Trophoblast cell (in vitro differentiated cells and primary cell): ENCODE results near the gene LRRC56.
A peak's percentile ranks its signal among the peaks of the same experiment; 100 is the strongest.

Experiments used
- DNase-seq, 2 donors: peaks; one replicate each; pipeline ENCODE4 v3.0.0-alpha.2; 2016
- H2AFZ ChIP-seq: 2 replicates; pipeline ENCODE4 v1.6.1; 2013; ENCODE audit warnings: low read length, moderate library complexity, mild to moderate bottlenecking; ENCODE audit not compliant: insufficient read depth, poor library complexity
- H2AK5ac ChIP-seq: 2 replicates; pipeline ENCODE4 v1.6.1; 2013; ENCODE audit warnings: mild to moderate bottlenecking, low read length
- H2BK120ac ChIP-seq: 2 replicates; pipeline ENCODE4 v1.6.1; 2013; ENCODE audit warnings: low read length, mild to moderate bottlenecking, moderate library complexity; ENCODE audit not compliant: insufficient read depth, poor library complexity
- H2BK12ac ChIP-seq: 2 replicates; pipeline ENCODE4 v1.6.1; 2013; ENCODE audit warnings: mild to moderate bottlenecking, low read length, moderate library complexity
- H2BK5ac ChIP-seq: 2 replicates; pipeline ENCODE4 v1.6.1; 2013; ENCODE audit warnings: low read length, low read depth, moderate library complexity, mild to moderate bottlenecking; ENCODE audit not compliant: poor library complexity
- H3K14ac ChIP-seq: 2 replicates; pipeline ENCODE4 v1.6.1; 2013; ENCODE audit warnings: mild to moderate bottlenecking, low read length
- H3K18ac ChIP-seq: 2 replicates; pipeline ENCODE4 v1.6.1; 2013; ENCODE audit warnings: mild to moderate bottlenecking, low read length
- H3K23ac ChIP-seq: 2 replicates; pipeline ENCODE4 v1.6.1; 2013; ENCODE audit warnings: low read length
- H3K27ac ChIP-seq: 2 replicates; pipeline ENCODE4 v1.5.1; 2013; ENCODE audit warnings: low read depth, mild to moderate bottlenecking, inconsistent platforms, low read length, moderate library complexity
- H3K27me3 ChIP-seq: 2 replicates; pipeline ENCODE4 v1.6.1; 2013; ENCODE audit warnings: inconsistent platforms, mild to moderate bottlenecking, low read length, moderate library complexity; ENCODE audit not compliant: insufficient read depth
- H3K36me3 ChIP-seq, 2 experiments: 1 replicate in 1 of 2; 2 replicates in 1 of 2; pipeline ENCODE4 v1.6.1; 2013; ENCODE audit warnings: low read length in 2 of 2, mild to moderate bottlenecking in 2 of 2, moderate library complexity in 1 of 2; ENCODE audit not compliant: insufficient read depth in 2 of 2, control insufficient read depth in 1 of 2
- H3K4ac ChIP-seq: 2 replicates; pipeline ENCODE4 v1.6.1; 2013; ENCODE audit warnings: low read depth, mild to moderate bottlenecking, low read length, moderate library complexity
- H3K4me1 ChIP-seq, 2 experiments: 1 replicate in 1 of 2; 2 replicates in 1 of 2; pipeline ENCODE4 v1.6.1; 2013; ENCODE audit warnings: low read length in 2 of 2, mild to moderate bottlenecking in 2 of 2, moderate library complexity in 1 of 2; ENCODE audit not compliant: insufficient read depth in 2 of 2, control insufficient read depth in 1 of 2
- H3K4me2 ChIP-seq: 2 replicates; pipeline ENCODE4 v1.6.1; 2013; ENCODE audit warnings: inconsistent platforms, mild to moderate bottlenecking, low read length, moderate library complexity
- H3K4me3 ChIP-seq: 2 replicates; pipeline ENCODE4 v1.5.1; 2013; ENCODE audit warnings: mild to moderate bottlenecking, low read depth, low read length, inconsistent platforms
- H3K79me1 ChIP-seq: one replicate; pipeline ENCODE4 v1.6.1; 2013; ENCODE audit warnings: low read length
- H3K79me2 ChIP-seq: 2 replicates; pipeline ENCODE4 v1.6.1; 2013; ENCODE audit warnings: low read length, mild to moderate bottlenecking; ENCODE audit not compliant: control insufficient read depth, insufficient read depth, poor library complexity
- H3K9ac ChIP-seq: 2 replicates; pipeline ENCODE4 v1.6.1; 2013; ENCODE audit warnings: mild to moderate bottlenecking, low read length
- H3K9me3 ChIP-seq: 2 replicates; pipeline ENCODE4 v1.6.1; 2013; ENCODE audit warnings: low read depth, mild to moderate bottlenecking, control low read depth, inconsistent platforms, low read length; ENCODE audit not compliant: insufficient read depth
- H4K12ac ChIP-seq: 2 replicates; pipeline ENCODE4 v1.6.1; 2013; ENCODE audit warnings: low read depth, mild to moderate bottlenecking, low read length, moderate library complexity
- H4K8ac ChIP-seq: 2 replicates; pipeline ENCODE4 v1.6.1; 2013; ENCODE audit warnings: low read depth, mild to moderate bottlenecking, low read length, moderate library complexity
- H4K91ac ChIP-seq: one replicate; pipeline ENCODE4 v1.6.1; 2013; ENCODE audit warnings: low read depth, mild to moderate bottlenecking, low read length, moderate library complexity
- WGBS: extraction: QIAGEN DNeasy Blood & Tissue Kit; methylation state at CpG from one replicate; pipeline ENCODE4 v1.1.7; 2013; ENCODE audit warnings: missing lambda C conversion rate; ENCODE audit not compliant: insufficient read length, insufficient coverage; ENCODE audit errors: extremely low coverage; 5-methylcytosine and 5-hydroxymethylcytosine counted together

LRRC56 gene

DNA sequence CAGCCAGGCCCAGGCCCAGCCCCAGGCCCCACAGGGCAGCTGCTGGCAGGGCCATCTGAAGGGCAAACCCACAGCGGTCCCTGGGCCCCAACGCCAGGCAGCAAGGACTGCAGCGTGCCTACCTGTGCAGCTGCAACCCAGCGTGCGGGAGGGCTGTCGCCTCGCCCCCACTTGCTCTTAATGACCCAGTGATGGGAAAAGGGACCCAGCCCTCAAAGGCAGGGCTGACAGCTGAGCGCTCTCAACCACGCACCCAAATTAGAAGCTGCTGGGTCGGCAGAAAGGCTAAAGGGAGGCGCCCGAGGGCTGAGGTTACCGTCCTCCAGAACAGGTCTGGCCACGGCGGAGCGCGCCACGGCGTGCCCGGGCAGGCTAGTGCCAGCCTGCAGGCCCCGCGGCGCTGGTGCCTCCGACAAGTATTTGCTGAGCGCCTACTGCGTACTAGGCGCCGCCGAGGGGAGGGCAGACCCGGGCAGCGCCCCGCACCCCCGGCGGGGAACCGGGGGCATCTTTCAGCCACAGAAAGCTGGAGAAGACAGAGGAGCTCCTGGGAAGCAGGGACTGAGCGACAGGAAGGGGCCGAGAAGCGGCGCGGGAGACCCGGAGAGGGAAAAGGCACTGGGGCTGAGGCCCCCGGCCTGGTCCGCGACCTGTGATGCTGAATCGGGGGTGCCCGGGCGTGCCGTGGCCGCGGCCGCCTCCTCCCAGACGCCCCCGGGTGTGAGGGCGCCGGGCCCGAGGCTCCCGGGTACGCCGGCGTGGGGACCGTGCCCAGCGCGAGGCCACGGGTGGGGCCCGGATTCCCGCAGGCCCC, 2.7 kb upstream of the LRRC56 start:
- Histone ChIP-seq H4K12ac (peak overlapping the region; percentile 67), H3K4me2 (peak overlapping the region; percentile 76), H2AK5ac (peak overlapping the region; percentile 56), H3K4me3 (peak overlapping the region; percentile 83), H3K4ac (peak overlapping the region; percentile 82), H4K8ac (peak overlapping the region; percentile 38), H3K9ac (peak overlapping the region; percentile 90), H4K91ac (peak overlapping the region; percentile 87), H3K27ac (peak overlapping the region; percentile 24), H2BK120ac (peak overlapping the region; percentile 34), H3K36me3 (peaks cover 31 to 37% of the 10 kb centered on the region in 2 experiments), H3K9me3 (peaks cover 3% of the 10 kb centered on the region), H3K4me1 (peaks cover 21 to 23% of the 10 kb centered on the region in 2 experiments), H3K18ac (peak overlapping the region; percentile 83), H3K27me3 (peaks cover 12% of the 10 kb centered on the region), H3K14ac (peak overlapping the region; percentile 73), H2BK5ac (peak overlapping the region; percentile 26), H2BK12ac (no peak overlapping the region), H2AFZ (peak overlapping the region; percentile 62), H3K23ac (no peak overlapping the region), H3K79me1 (peaks cover 15% of the 10 kb centered on the region), H3K79me2 (peaks cover 6% of the 10 kb centered on the region)
- peak; percentile 44 to 50 for DNase-seq
- no CpG with 5 or more reads among the region's 66 CpGs for WGBS

- DNase-seq, result no peak
- H3K79me1 ChIP-seq, result peaks cover 15% of the 10 kb centered on the region
- peaks cover 3% of the 10 kb centered on the region for H3K9me3 ChIP-seq
- H3K9ac ChIP-seq, result no peak overlapping the region
- H3K36me3 ChIP-seq, result peaks cover 31 to 34% of the 10 kb centered on the region in 2 experiments
- no CpG with 5 or more reads among the region's 56 CpGs for WGBS
- H2BK12ac ChIP-seq, result no peak overlapping the region
- H3K4me2 ChIP-seq, result peak overlapping the region; percentile 76
- no peak overlapping the region for H4K8ac ChIP-seq
- peaks cover 6% of the 10 kb centered on the region for H3K79me2 ChIP-seq
- no peak overlapping the region for H3K27ac ChIP-seq
- no peak overlapping the region for H3K4ac ChIP-seq
- no peak overlapping the region for H2AK5ac ChIP-seq
- H3K14ac ChIP-seq, result no peak overlapping the region
- H3K18ac ChIP-seq, result no peak overlapping the region
- peak overlapping the region; percentile 87 for H4K91ac ChIP-seq
- peaks cover 21 to 23% of the 10 kb centered on the region in 2 experiments for H3K4me1 ChIP-seq
- H3K27me3 ChIP-seq, result peaks cover 12% of the 10 kb centered on the region
- H3K23ac ChIP-seq, result no peak overlapping the region
- no peak overlapping the region for H2BK5ac ChIP-seq
- peak overlapping the region; percentile 83 for H3K4me3 ChIP-seq
- H2BK120ac ChIP-seq, result no peak overlapping the region
- H2AFZ ChIP-seq, result no peak overlapping the region
- H4K12ac ChIP-seq, result no peak overlapping the region
Observed at GRCh38 chr11:535210-535518, 2.2 kb upstream of the LRRC56 start.

DNA sequence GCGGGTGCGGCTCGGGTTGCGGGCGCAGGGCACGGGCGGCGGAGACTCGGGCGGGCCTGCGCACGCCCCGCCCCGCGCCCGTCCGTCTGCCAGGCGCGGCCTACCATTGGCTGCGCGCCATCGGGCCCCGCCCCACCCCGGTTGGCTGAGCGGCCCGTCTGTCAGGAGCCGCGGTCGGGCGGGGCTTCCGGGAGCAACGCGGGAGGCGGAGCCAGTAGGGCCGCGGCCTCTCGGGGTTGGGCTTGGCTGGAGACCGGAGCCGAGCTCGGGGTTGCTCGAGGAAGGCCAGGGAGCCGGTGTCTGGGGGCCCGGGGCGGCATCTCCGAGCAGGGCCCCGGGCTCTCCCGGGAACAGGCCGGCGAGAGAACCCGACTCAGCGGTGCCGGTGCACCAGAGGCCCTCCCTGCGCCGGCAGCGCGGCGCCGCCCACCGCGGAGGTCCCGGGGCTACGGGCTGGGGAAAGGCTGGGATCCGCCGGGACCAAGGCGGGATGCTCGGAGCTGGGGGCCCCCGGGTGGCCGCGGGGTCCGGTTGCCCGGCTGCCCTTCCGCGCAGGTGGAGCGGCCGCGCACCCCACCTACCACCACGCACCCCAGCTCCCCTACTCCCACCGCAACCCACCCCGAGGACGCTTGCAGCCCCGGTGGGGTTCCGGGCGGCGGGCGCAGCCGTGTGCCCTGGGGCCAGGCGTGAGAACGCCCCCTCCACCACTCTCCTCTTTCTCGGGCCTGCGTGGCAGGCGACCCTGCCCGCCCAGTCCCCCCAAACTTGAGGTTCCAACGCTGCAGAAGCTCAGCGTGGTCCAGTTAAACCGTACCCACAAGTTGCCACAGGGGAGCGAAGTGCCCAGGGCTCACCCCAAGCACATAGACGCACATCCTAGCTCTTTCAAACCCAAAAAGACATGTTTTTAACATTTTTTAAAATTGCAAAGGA, 1.5 kb upstream of the LRRC56 start, which contains the start of gene HRAS:
HRAS (minus strand) TSS at position 58 of the 936 bp plus-strand sequence.
- WGBS, result no CpG with 5 or more reads among the region's 97 CpGs

More for the DNA sequence above, 1.5 kb upstream of the LRRC56 start, which contains the start of gene HRAS:
- Histone ChIP-seq H2AFZ (peak within 1 kb of the TSS; percentile 63), H3K27ac (peak within 1 kb of the TSS; percentile 39), H3K79me2 (peaks cover 6% of the 10 kb centered on the region), H3K79me1 (peaks cover 15% of the 10 kb centered on the region), H4K8ac (peak within 1 kb of the TSS; percentile 81), H2BK120ac (peak within 1 kb of the TSS; percentile 41), H2BK5ac (peak within 1 kb of the TSS; percentile 33), H3K23ac (no peak within 1 kb of the TSS), H3K4ac (peak within 1 kb of the TSS; percentile 82), H4K12ac (peak within 1 kb of the TSS; percentile 82), H3K27me3 (peaks cover 12% of the 10 kb centered on the region), H4K91ac (peak within 1 kb of the TSS; percentile 87), H2BK12ac (no peak within 1 kb of the TSS), H3K36me3 (peaks cover 31 to 34% of the 10 kb centered on the region in 2 experiments), H3K14ac (peak within 1 kb of the TSS; percentile 73), H3K9ac (peak within 1 kb of the TSS; percentile 90), H3K4me2 (peak within 1 kb of the TSS; percentile 93), H3K4me3 (peak within 1 kb of the TSS; percentile 83), H3K4me1 (peaks cover 21 to 23% of the 10 kb centered on the region in 2 experiments), H2AK5ac (peak within 1 kb of the TSS; percentile 56), H3K9me3 (peaks cover 3% of the 10 kb centered on the region), H3K18ac (peak within 1 kb of the TSS; percentile 83)
- peak; percentile 93 to 96 for DNase-seq
